Subcutaneous adipose tissue (tissue), 4 donors: ENCODE results near the gene TRIO. TPM values are rescaled to one million over a fixed set of nuclear protein-coding genes. Genes with fewer than 3 reads are reported as not detected.

ENCODE experiments used
- CTCF ChIP-seq: fragments of 450-650 bp; IDR thresholded peaks from one replicate; pipeline ENCODE4 v1.5.1; 2016; ENCODE audit warnings: low read depth, mild to moderate bottlenecking, control low read depth, antibody characterized with exemption, moderate library complexity
- total RNA-seq, 4 donors: library from RNA; depleted of rRNA; stranded (reverse); fragments of >200 nt; gene quantifications; one replicate each; pipeline ENCODE4 v1.1.0, GENCODE V29; 2016

TRIO gene
- total RNA-seq, 4 donors from 2014 or later, result 193 to 238 (median 212) TPM

GRCh38 chr5:14358536-14358935, 215.4 kb downstream of the TRIO start:
- TF ChIP-seq CTCF, result no peak

- TF ChIP-seq CTCF, result no peak
These were observed 216.2 kb downstream of the TRIO start for GRCh38 chr5:14359069-14360043.

GRCh38 chr5:14362491-14362890, 219.3 kb downstream of the TRIO start:
- TF ChIP-seq CTCF, result no peak

DNA sequence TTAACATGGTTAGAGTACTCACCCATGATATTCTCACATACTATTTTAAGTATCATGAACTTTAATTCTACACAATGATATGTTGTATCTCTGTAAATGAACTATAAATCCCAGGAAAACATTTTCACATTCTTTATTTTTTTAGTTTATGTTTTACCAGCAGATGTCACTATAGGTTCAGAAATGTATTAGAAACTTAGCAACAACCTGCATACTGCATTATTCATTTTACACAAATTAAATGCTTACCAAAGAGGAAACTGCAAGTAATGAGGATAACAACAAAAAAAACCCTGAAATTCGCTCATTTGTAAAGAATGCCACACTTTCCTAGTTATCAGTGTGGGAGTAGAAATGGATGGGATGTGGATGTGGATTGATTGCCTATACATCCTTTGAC, 221.0 kb downstream of the TRIO start:
- TF ChIP-seq CTCF, result no peak

- no peak for TF ChIP-seq CTCF
These were observed 221.7 kb downstream of the TRIO start for GRCh38 chr5:14364576-14365472.

GRCh38 chr5:14365831-14366430, 222.8 kb downstream of the TRIO start:
- no peak for TF ChIP-seq CTCF
